Eye (tissue), 1 donor: Measurements from ENCODE around the gene BSN.

Source experiments
- DNase-seq: peaks from one replicate; pipeline ENCODE4 v3.0.0-alpha.2; 2015

Gene BSN, protein sequence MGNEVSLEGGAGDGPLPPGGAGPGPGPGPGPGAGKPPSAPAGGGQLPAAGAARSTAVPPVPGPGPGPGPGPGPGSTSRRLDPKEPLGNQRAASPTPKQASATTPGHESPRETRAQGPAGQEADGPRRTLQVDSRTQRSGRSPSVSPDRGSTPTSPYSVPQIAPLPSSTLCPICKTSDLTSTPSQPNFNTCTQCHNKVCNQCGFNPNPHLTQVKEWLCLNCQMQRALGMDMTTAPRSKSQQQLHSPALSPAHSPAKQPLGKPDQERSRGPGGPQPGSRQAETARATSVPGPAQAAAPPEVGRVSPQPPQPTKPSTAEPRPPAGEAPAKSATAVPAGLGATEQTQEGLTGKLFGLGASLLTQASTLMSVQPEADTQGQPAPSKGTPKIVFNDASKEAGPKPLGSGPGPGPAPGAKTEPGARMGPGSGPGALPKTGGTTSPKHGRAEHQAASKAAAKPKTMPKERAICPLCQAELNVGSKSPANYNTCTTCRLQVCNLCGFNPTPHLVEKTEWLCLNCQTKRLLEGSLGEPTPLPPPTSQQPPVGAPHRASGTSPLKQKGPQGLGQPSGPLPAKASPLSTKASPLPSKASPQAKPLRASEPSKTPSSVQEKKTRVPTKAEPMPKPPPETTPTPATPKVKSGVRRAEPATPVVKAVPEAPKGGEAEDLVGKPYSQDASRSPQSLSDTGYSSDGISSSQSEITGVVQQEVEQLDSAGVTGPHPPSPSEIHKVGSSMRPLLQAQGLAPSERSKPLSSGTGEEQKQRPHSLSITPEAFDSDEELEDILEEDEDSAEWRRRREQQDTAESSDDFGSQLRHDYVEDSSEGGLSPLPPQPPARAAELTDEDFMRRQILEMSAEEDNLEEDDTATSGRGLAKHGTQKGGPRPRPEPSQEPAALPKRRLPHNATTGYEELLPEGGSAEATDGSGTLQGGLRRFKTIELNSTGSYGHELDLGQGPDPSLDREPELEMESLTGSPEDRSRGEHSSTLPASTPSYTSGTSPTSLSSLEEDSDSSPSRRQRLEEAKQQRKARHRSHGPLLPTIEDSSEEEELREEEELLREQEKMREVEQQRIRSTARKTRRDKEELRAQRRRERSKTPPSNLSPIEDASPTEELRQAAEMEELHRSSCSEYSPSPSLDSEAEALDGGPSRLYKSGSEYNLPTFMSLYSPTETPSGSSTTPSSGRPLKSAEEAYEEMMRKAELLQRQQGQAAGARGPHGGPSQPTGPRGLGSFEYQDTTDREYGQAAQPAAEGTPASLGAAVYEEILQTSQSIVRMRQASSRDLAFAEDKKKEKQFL (N-terminal part only)

DNA sequence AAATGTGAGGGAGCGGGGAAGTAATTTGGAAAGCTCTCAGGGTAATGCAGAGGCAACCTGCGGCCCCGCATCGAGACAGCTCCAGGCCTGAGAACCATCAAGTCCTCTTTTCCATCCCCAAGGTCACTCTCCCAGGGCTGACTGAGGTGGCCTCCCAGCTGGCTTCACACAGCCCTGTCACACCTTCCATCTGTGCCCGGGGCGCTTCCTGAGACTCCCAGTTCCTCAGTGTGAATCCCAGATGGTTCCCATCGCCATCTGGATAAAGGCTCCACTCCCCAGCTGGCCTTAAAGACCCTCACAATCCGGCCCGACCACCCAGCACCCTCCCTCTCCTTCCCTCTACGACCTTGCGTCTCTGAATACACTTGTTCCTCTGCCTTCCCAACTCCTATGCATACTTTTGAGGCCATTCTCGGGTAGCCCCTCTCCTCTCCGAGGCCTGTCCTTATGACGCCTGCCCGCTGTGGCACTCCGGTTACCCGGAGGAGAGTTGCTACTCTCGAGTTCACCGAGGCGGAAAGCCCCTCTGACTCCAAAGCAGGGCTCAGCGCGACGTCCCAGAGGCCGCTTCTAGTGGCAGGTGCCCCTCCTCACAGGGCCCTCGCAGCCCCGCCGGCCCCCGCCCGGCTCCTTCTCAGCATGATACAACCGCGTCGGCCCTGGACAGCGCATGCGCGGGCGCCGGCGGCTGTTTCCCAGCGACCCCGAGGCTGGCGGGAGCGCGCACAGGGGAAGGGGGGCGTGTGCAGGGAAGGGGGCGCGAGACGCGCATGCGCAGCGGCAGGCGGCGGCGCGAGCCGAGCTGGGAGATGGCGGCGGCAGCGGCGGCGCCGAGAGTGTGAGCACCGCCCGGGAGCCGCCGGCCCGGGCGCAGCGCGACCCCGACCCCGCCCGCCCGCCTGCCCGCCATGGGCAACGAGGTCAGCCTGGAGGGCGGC is at the start of gene BSN:
BSN (plus strand) TSS at position 786 of the 941 bp plus-strand sequence; CDS start at position 912, 126 bp downstream.
- peak; percentile 98 for DNase-seq

DNA sequence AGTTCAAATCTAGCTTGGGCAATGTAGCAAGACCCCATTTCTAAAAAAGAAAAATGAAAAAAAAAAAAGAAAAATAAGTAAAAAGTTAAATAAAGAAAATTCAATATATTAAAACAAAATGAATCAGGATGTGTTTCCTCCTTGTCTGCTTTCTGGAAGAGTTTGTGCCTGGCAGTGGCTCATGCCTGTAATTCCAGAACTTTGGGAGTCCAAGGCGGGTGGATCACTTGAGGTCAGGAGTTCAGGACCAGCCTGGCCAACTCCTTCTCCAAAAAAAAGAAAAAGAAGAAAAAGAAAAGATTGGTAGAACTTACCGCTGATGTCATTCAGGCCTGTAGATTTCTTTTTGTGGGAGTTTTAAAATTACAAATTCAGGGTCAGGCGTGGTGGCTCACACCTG is 47.4 kb upstream of the BSN start:
- no peak for DNase-seq

GRCh38 chr3:49509028-49509561 is 45.2 kb upstream of the BSN start:
- no peak for DNase-seq

DNA sequence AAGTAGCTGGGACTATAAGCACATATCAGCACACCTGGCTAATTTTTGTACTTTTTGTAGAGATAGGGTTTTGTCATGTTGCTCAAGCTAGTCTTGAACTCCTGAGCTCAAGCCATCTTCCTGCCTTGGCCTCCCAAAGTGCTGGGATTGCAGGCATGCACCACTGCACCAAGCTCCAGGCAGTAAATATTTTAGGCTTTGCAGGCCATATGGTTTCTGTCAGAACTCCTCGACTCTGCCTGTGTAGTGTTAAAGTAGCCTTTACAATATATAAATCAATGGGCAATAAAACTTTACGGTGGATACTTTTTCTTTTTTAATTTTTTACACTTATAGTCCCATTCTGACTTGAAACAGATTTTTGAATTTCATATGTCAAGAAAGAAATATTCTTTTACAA is 42.6 kb upstream of the BSN start:
- DNase-seq, result no peak

GRCh38 chr3:49512781-49513355 is 41.4 kb upstream of the BSN start:
- DNase-seq, result no peak

DNA sequence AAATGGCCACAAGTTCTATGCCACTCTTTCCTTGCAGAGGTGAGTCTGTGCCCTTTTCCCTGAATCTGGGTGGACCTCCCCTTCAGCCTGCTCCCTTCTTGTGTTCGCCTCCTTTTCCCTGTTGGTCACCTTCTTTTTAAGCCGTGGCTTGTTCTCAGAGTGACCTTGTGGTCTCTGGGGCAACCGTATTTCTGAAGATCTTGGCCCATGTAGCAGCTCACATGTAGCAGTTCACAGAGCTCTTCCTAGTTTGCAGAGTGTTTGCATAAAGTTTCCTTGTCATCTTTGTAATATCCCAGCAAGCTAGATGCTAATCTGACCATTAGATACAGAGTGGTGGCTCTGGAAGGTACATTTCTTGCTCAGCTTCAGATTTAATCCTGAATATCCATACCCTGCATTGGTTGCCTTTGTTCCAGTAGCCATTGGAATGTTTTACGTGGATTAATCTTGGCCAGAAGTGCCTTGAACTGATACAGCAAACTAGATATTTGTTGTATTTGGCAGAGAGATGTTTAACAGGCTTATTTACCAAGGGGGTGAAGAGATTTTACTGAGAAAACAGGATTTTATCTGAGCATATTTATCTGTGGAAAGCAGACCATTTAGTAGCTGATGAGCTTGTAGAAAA is 40.7 kb upstream of the BSN start:
- DNase-seq, result no peak

GRCh38 chr3:49518016-49518415 is 36.3 kb upstream of the BSN start:
- no peak for DNase-seq

- no peak for DNase-seq
Observed at GRCh38 chr3:49518441-49518840, 35.8 kb upstream of the BSN start.

GRCh38 chr3:49519296-49519695 is 35.0 kb upstream of the BSN start:
- DNase-seq, result peak; percentile 38

DNA sequence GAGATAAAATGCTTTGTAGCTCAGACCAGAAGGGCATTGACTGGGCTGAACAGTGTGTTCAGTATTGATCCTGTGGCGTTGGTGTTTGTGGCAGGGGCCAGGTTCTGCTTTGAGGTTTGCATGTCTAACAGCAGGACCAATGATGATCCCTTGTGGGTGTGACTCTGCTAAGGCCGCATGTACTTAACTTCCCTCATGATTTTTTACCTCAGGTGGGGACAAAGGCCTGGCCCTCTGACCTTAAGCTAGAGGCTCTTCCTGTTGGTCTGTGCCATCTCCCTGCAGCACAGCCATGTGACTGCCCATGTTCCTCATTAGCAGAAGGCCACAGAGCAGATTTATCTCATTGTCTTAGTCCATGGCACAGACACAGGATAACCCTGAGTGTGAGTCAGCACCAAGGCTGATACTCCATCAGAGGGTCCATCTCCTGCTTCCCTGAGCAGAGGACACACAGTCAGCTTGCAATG is 34.3 kb upstream of the BSN start:
- peak; percentile 5 for DNase-seq

GRCh38 chr3:49523756-49524747 is 30.2 kb upstream of the BSN start:
- DNase-seq, result no peak

GRCh38 chr3:49529567-49529966 is 24.7 kb upstream of the BSN start:
- no peak for DNase-seq

DNA sequence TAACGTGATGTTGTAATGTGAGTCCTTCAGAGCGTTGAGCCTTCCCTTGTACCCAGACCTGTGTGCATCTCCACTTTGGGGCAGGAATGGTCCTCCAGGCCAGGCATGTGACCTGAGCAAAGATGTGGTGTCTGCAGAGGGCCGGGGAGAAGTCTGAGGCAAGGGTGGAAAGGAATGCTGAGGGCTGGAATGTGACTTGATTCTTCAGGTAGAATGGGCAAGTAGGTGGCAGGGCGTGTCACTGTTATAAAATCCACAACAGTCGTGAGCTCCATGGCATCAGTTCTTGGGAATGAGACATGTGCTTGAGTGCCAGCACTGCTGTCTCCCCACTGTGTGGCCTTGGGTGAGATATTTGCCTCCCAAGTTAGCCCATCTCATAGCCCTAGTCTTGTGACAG is 24.0 kb upstream of the BSN start:
- DNase-seq, result no peak

DNA sequence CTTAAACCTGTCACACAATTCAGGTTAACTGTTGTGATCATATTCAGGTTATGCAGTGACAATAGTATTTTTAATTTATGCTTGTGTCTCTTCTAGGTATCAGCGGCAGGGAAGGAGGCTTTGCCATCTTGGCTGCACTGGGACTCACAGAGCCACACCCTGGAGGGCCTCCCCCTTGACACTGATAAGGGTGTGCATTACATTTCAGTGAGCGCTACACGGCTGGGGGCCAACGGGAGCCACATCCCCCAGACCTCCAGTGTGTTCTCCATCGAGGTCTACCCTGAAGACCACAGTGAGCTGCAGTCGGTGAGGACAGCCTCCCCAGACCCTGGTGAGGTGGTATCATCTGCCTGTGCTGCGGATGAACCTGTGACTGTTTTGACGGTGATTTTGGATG is 23.6 kb upstream of the BSN start:
- DNase-seq, result no peak

GRCh38 chr3:49531218-49531617 is 23.1 kb upstream of the BSN start:
- no peak for DNase-seq

DNA sequence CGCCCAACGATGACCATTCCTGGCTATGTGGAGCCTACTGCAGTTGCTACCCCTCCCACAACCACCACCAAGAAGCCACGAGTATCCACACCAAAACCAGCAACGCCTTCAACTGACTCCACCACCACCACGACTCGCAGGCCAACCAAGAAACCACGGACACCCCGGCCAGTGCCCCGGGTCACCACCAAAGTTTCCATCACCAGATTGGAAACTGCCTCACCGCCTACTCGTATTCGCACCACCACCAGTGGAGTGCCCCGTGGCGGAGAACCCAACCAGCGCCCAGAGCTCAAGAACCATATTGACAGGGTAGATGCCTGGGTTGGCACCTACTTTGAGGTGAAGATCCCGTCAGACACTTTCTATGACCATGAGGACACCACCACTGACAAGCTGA is 22.6 kb upstream of the BSN start:
- DNase-seq, result no peak

DNA sequence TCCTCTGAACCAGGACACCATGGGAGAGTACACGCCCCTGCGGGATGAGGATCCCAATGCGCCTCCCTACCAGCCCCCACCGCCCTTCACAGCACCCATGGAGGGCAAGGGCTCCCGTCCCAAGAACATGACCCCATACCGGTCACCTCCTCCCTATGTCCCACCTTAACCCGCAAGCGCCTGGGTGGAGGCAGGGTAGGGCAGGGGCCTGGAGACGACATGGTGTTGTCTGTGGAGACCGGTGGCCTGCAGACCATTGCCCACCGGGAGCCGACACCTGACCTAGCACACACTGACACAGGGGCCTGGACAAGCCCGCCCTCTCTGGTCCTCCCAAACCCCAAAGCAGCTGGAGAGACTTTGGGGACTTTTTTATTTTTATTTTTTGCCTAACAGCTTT is 21.2 kb upstream of the BSN start:
- no peak for DNase-seq

DNA sequence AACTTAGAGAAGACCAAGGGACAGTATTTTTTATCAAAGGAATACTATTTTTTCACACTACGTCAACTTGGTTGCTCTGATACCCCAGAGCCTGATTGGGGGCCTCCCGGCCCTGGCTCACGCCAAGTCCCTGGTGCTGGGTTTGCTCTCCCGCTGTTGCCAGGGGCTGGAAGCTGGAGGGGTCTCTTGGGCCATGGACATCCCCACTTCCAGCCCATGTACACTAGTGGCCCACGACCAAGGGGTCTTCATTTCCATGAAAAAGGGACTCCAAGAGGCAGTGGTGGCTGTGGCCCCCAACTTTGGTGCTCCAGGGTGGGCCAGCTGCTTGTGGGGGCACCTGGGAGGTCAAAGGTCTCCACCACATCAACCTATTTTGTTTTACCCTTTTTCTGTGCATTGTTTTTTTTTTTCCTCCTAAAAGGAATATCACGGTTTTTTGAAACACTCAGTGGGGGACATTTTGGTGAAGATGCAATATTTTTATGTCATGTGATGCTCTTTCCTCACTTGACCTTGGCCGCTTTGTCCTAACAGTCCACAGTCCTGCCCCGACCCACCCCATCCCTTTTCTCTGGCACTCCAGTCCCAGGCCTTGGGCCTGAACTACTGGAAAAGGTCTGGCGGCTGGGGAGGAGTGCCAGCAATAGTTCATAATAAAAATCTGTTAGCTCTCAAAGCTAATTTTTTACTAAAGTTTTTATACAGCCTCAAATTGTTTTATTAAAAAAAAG is 20.3 kb upstream of the BSN start:
- no peak for DNase-seq
